ENCODE measurements around the gene SCAPER. TPM values are rescaled to one million over a fixed set of nuclear protein-coding genes. Genes with fewer than 3 reads are reported as not detected.
"Not testable (repeated sequence)": the region's sequence is repeated elsewhere in the genome, so short reads cannot be mapped to it uniquely, and the experiment has no call there.

The SCAPER gene
- total RNA-seq, 1 experiment from 2014 or later = 14.7 TPM

DNA sequence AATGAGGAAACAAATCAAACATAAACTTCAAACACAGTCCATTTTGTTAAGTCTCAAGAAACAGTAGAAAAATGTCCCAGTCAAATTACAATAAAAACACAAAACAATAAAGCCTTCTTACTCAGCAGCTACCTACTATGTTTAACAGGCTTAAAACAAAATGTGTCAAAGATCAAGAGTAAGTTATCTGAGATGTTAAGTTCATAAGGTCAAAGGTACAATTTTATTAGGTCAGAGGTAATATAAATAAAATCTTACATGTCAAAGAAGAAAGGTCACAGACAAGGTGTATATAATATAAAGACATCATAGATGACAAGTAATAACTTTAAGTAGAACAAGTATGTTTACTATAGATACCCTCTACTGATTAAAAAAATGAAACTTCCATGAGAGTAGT lies 208.3 kb downstream of the SCAPER start:
- POLR2A ChIA-PET = no interaction called here
- H4K20me1 ChIP-seq (ENCODE audit: insufficient read depth) = no peaks in the 10 kb centered on the region
- H2AFZ ChIP-seq (ENCODE audit: low read depth, low read length, poor library complexity, severe bottlenecking) = no peak overlapping the region
- no peak for ATAC-seq
- no peak overlapping the region for H3K4me2 ChIP-seq (ENCODE audit: low read length)
- H3K9me3 ChIP-seq (ENCODE audit: control insufficient read depth in 1 of 2, insufficient read depth in 1 of 2, low read depth in 1 of 2, low read length in 2 of 2) = no peaks in the 10 kb centered on the region
- no TSS peak for BruUV-seq (replicated peaks)
- TF ChIP-seq, protein P1, sequence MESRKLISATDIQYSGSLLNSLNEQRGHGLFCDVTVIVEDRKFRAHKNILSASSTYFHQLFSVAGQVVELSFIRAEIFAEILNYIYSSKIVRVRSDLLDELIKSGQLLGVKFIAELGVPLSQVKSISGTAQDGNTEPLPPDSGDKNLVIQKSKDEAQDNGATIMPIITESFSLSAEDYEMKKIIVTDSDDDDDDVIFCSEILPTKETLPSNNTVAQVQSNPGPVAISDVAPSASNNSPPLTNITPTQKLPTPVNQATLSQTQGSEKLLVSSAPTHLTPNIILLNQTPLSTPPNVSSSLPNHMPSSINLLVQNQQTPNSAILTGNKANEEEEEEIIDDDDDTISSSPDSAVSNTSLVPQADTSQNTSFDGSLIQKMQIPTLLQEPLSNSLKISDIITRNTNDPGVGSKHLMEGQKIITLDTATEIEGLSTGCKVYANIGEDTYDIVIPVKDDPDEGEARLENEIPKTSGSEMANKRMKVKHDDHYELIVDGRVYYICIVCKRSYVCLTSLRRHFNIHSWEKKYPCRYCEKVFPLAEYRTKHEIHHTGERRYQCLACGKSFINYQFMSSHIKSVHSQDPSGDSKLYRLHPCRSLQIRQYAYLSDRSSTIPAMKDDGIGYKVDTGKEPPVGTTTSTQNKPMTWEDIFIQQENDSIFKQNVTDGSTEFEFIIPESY (IDR thresholded peaks at IDR 0.05; ENCODE audit: extremely low read depth, insufficient replicate concordance, low read length) = no peak
- TF ChIP-seq, protein P2, sequence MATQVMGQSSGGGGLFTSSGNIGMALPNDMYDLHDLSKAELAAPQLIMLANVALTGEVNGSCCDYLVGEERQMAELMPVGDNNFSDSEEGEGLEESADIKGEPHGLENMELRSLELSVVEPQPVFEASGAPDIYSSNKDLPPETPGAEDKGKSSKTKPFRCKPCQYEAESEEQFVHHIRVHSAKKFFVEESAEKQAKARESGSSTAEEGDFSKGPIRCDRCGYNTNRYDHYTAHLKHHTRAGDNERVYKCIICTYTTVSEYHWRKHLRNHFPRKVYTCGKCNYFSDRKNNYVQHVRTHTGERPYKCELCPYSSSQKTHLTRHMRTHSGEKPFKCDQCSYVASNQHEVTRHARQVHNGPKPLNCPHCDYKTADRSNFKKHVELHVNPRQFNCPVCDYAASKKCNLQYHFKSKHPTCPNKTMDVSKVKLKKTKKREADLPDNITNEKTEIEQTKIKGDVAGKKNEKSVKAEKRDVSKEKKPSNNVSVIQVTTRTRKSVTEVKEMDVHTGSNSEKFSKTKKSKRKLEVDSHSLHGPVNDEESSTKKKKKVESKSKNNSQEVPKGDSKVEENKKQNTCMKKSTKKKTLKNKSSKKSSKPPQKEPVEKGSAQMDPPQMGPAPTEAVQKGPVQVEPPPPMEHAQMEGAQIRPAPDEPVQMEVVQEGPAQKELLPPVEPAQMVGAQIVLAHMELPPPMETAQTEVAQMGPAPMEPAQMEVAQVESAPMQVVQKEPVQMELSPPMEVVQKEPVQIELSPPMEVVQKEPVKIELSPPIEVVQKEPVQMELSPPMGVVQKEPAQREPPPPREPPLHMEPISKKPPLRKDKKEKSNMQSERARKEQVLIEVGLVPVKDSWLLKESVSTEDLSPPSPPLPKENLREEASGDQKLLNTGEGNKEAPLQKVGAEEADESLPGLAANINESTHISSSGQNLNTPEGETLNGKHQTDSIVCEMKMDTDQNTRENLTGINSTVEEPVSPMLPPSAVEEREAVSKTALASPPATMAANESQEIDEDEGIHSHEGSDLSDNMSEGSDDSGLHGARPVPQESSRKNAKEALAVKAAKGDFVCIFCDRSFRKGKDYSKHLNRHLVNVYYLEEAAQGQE (IDR thresholded peaks at IDR 0.05; ENCODE audit: low read depth) = no peak
- H3K4me1 ChIP-seq (ENCODE audit: control insufficient read depth in 1 of 2, insufficient read depth in 2 of 2, low read length in 2 of 2) = no peaks in the 10 kb centered on the region
- DNase-seq (ENCODE audit: low read depth, low spot score) = no peak
- H3K36me3 ChIP-seq (ENCODE audit: control insufficient read depth in 1 of 2, insufficient read depth in 2 of 2, low read length in 2 of 2) = no peaks in the 10 kb centered on the region
- RAD21 ChIA-PET (ENCODE audit: low non-redundant PET in 1 of 2, low total read pairs in 2 of 2, uncharacterized antibody in 2 of 2, unreplicated experiment in 2 of 2) = no interaction called here
- H3K27me3 ChIP-seq (ENCODE audit: insufficient read depth, low read length) = no peaks in the 10 kb centered on the region
- H3K4me3 ChIP-seq (replicated peaks in 1 of 2; ENCODE audit: low read depth in 1 of 2, low read length in 2 of 2) = no peak overlapping the region
- H3K9ac ChIP-seq (ENCODE audit: low read length) = no peak overlapping the region
- intact Hi-C loops (cut with micrococcal nuclease) = no loop called here
- CTCF ChIA-PET = no interaction called here
- no peak overlapping the region for H3K27ac ChIP-seq (ENCODE audit: low read depth, low read length)
- H3K79me2 ChIP-seq (ENCODE audit: insufficient read depth, low read length) = no peaks in the 10 kb centered on the region
- H3K9me2 ChIP-seq (ENCODE audit: insufficient read depth) = no peaks in the 10 kb centered on the region

GRCh38 chr15:76692546-76692945 lies 212.6 kb downstream of the SCAPER start:
- BruUV-seq (replicated peaks); CTCF ChIA-PET: not testable (repeated sequence)

GRCh38 chr15:76687592-76687991 lies 217.5 kb downstream of the SCAPER start:
- DNase-seq (ENCODE audit: low read depth, low spot score); RAD21 ChIA-PET (ENCODE audit: low non-redundant PET in 1 of 2, low total read pairs in 2 of 2, uncharacterized antibody in 2 of 2, unreplicated experiment in 2 of 2); H3K36me3 ChIP-seq (ENCODE audit: control insufficient read depth in 1 of 2, insufficient read depth in 2 of 2, low read length in 2 of 2); H3K27ac ChIP-seq (ENCODE audit: low read depth, low read length); ATAC-seq; H3K4me2 ChIP-seq (ENCODE audit: low read length); POLR2A ChIA-PET; BruUV-seq (replicated peaks); H4K20me1 ChIP-seq (ENCODE audit: insufficient read depth); CTCF ChIA-PET; intact Hi-C loops (cut with micrococcal nuclease); H3K9me2 ChIP-seq (ENCODE audit: insufficient read depth); H3K4me1 ChIP-seq (ENCODE audit: control insufficient read depth in 1 of 2, insufficient read depth in 2 of 2, low read length in 2 of 2); H3K27me3 ChIP-seq (ENCODE audit: insufficient read depth, low read length); H2AFZ ChIP-seq (ENCODE audit: low read depth, low read length, poor library complexity, severe bottlenecking); H3K9ac ChIP-seq (ENCODE audit: low read length); H3K79me2 ChIP-seq (ENCODE audit: insufficient read depth, low read length); H3K4me3 ChIP-seq (replicated peaks in 1 of 2; ENCODE audit: low read depth in 1 of 2, low read length in 2 of 2); H3K9me3 ChIP-seq (ENCODE audit: control insufficient read depth in 1 of 2, insufficient read depth in 1 of 2, low read depth in 1 of 2, low read length in 2 of 2): not testable (repeated sequence)

More at GRCh38 chr15:76692546-76692945, 212.6 kb downstream of the SCAPER start:
- ATAC-seq; H3K27me3 ChIP-seq (ENCODE audit: insufficient read depth, low read length); H4K20me1 ChIP-seq (ENCODE audit: insufficient read depth); H3K9ac ChIP-seq (ENCODE audit: low read length); H3K36me3 ChIP-seq (ENCODE audit: control insufficient read depth in 1 of 2, insufficient read depth in 2 of 2, low read length in 2 of 2); POLR2A ChIA-PET; H3K27ac ChIP-seq (ENCODE audit: low read depth, low read length); H3K9me2 ChIP-seq (ENCODE audit: insufficient read depth); DNase-seq (ENCODE audit: low read depth, low spot score); H3K79me2 ChIP-seq (ENCODE audit: insufficient read depth, low read length); RAD21 ChIA-PET (ENCODE audit: low non-redundant PET in 1 of 2, low total read pairs in 2 of 2, uncharacterized antibody in 2 of 2, unreplicated experiment in 2 of 2); H3K4me2 ChIP-seq (ENCODE audit: low read length); H3K9me3 ChIP-seq (ENCODE audit: control insufficient read depth in 1 of 2, insufficient read depth in 1 of 2, low read depth in 1 of 2, low read length in 2 of 2); intact Hi-C loops (cut with micrococcal nuclease); H3K4me1 ChIP-seq (ENCODE audit: control insufficient read depth in 1 of 2, insufficient read depth in 2 of 2, low read length in 2 of 2); H2AFZ ChIP-seq (ENCODE audit: low read depth, low read length, poor library complexity, severe bottlenecking); H3K4me3 ChIP-seq (replicated peaks in 1 of 2; ENCODE audit: low read depth in 1 of 2, low read length in 2 of 2): not testable (repeated sequence)

Measured in HCT116 (cell line).